Right kidney (tissue), 1 donor: ENCODE measurements around the gene PRKCH.
A peak's percentile ranks its signal among the peaks of the same experiment; 100 is the strongest.

Source experiments
- DNase-seq: peaks from one replicate; pipeline ENCODE4 v3.0.0-alpha.2; 2016

The PRKCH gene

GRCh38 chr14:61474701-61475100 lies 153.3 kb downstream of the PRKCH start:
- no peak for DNase-seq

GRCh38 chr14:61475316-61475715 lies 153.9 kb downstream of the PRKCH start:
- no peak for DNase-seq

GRCh38 chr14:61476105-61476753 lies 154.8 kb downstream of the PRKCH start:
- DNase-seq, result no peak

DNA sequence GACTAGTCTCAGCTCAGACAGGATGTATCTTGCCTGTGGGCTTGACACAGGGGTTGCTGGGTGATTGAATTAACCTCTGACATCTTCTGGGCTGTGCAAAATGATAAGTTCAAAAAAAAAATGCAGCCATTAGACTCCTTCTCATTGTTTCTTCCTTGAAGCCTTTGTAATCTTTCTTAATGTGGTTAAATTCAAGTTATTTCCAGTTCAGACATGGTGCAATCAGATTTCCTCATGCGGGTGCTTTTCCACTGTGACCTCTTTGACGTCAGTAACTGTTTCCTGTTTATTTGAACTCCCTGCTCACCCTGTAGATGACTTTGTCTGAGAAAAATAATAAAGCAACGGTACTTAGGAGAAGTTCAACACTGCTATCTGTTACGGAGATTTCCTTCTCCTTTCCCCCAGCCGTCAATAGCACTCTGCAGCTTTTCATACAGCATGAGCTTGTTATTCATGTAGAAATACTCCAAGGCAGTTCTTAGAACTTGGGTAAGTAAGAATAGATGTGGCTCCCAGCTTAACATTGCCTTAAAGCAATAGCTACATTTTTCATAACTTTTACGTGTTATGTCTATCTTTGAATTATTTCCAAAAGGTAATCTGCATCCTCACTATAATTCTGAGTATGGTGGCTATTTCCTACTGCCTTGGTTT lies 155.5 kb downstream of the PRKCH start:
- DNase-seq, result peak; percentile 25

DNA sequence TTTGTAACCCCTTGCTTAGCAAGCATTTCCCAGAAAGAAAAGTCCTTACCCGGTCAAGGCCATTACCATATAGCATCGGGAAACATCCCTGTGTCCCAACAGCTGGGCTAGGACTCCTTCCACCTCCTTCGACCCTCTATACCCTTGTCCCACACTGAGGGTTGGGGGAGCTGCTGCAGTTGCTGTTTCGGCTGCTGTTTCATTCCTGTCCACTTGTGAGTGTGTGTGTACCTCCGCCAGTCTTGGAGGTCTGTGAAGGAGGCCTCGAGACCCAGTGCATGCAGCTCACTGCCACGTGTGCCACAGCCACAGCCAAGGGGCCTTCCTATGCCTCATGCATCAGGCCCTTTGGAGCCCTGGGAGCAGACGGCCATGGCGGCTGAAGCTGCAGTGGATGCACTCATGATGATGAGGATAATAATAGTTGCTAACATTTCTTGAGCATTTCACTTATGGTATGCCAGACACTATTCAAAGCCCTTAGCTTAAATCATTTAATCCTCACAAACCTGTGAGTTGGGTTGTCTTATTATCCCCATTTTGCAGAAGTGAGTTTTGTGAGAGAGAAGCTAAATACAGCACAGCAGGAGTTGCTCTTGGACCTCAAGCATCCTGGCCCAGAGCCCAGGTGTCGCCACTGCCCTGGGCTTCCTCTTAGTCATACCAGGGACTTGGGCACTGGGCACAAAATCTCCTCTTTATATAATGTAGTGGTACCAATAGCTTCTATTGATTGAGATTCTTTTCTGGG lies 156.5 kb downstream of the PRKCH start:
- DNase-seq, result no peak

- DNase-seq, result no peak
Measured at GRCh38 chr14:61478971-61479473, 157.6 kb downstream of the PRKCH start.

GRCh38 chr14:61479746-61480502 lies 158.5 kb downstream of the PRKCH start:
- no peak for DNase-seq

GRCh38 chr14:61480704-61481285 lies 159.4 kb downstream of the PRKCH start:
- DNase-seq, result no peak

GRCh38 chr14:61481701-61482100 lies 160.3 kb downstream of the PRKCH start:
- DNase-seq, result no peak

DNA sequence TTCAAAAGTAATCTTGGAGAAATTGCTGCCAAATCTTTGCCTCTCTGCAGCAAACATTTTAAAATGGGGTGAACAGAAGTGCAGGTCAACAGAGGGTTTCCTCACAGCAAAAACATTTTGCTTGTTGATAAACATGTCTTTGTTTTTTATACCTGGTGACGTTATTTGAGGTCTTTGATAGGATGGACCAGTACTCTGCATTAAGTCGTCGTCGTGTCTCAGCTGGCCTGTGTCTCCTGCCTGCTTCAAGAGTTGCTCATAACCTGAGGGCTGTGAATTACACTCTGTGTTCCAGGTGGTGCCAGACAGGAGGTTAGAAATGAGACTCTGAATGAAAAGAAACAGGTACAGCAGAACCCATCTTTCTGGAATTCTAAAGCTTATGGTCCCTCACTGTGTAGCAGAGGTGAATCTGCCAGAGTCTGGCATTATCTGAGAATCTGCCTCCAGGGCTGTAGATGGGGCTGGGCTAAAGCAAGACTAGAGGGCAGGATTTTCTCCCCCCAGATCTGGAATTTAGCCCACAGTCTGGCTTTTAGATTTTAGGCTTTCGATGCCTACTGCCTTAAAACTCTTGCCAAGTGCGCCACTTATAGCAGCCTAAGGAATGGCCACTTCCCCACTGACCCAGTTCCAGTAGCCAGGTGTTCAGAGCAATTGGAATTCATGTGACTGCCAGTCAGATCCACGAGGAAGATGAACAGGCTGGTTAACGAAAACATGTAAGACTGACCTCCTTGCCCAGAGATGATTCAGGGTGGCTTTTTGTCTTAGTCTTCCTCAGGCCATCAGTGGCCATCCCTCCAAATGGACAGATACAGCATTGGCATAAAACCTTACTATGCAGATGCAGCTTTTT lies 161.2 kb downstream of the PRKCH start:
- DNase-seq, result no peak

DNA sequence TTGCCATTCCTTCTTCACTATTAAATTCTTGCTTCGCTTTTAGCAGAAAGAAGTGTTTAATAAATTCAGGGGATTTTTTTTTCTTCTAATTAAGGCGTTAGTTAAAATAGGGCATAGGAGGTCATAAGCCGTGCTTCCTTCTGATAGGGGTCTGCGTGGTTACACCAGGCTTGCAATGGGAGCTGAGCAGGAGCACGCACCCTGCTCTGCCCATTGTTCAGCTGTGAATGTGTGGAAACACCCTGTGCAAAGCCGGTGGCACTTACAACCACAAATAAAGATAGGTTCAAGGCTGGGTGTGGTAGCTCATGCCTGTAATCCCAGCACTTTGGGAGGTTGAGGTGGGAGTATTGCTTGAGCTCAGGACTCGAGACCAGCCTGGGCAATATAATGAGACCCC lies 162.1 kb downstream of the PRKCH start:
- DNase-seq, result no peak

DNA sequence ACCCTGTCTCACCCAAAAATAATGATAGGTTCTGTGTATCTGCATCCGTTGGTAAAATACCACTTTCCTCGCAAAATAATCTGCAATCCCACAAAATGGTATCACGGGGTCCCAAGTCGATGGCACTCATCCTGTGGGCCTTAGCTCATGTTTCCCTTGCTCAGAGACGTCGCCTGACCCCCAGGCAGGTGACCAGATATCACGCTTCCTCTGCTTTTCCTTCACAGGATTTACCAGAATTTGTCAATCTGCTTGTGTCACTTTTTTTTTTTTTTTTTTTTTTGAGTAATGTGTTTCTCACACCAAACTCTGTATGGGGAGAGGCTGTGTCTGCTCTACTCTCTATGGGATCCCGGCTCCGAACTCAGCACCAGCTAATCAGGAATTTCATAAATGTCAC lies 162.7 kb downstream of the PRKCH start:
- DNase-seq, result no peak

- DNase-seq, result no peak
Measured at GRCh38 chr14:61484826-61485584, 163.6 kb downstream of the PRKCH start.

GRCh38 chr14:61485661-61486060 lies 164.3 kb downstream of the PRKCH start:
- no peak for DNase-seq

DNA sequence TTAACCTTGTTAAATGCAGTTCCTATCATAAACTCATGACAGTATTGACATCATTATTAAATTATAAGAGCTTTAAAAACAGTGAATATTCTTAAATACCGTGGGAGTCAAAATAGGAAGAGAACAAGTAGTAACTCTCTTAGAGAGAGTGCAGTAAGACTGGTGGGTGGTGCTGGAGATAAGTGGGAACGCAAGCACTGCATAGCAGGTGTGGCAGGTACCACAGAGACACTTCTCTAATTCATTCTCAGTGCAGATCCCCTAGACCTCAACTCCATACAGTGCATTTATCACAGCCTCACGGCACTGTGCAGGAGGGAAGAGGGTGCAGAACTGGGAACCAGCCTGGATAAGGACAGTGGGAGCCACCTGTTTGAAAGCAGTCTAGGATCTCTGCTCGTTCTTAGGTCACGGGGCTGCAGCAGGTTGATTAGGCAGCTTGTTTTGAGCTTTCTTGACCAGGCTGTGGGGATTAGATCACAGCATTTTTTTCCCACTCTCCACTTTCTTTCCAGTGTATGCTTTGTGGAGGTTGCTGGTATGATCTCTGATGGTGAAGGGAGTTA lies 165.6 kb downstream of the PRKCH start:
- no peak for DNase-seq

- DNase-seq, result no peak
Measured at GRCh38 chr14:61488417-61489401, 167.3 kb downstream of the PRKCH start.

DNA sequence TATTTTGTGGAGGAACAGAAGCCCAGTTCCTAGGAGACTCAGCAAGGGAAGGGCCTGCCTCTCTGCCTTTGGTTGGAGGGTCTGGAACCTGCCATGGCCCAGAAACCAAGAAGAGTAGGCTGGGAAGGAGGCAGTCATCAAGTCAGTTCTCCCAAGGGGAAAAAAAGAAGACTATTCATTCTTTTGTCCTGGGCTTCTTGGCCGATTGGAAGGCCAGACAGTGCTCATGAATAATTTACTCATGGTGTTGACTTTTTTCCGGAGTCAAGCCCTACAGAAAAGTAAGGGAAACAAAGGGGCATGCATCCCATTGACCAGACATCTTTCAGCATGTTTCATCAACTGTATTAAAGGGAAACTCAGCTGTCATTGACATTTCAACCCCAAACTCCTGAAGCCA lies 168.1 kb downstream of the PRKCH start:
- DNase-seq, result no peak

DNA sequence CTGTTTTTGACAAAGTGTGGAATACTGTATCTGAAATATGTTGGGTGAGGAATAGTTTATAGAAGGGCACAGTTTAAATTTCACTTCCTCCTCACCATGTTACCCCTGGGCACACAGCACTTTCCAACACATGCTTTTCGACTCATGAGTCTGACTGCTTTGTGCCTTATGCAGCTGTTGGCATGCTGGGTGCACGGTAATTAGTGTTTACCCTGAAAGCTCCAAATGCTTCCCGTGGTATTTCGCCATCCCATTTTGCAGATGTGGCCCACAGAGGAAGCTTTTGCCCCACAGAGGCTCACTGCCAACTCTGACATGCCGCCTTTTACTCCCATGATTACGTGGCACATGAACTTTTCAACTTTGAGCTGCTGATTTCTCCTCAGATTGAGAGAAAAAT lies 168.6 kb downstream of the PRKCH start:
- no peak for DNase-seq

- no peak for DNase-seq
Measured at GRCh38 chr14:61491224-61491623, 169.8 kb downstream of the PRKCH start.
